NCI-H2029 treated with DMSO at 0.1 percent for 48 hours (cell line): ENCODE results near the gene DHRS2.
"Not testable (repeated sequence)": the region's sequence is repeated elsewhere in the genome, so short reads cannot be mapped to it uniquely, and the experiment has no call there.

Experiments
- DNase-seq: peaks from one replicate; lab custom pipeline; 2025; lab: John Stamatoyannopoulos, UW

DHRS2 gene, protein sequence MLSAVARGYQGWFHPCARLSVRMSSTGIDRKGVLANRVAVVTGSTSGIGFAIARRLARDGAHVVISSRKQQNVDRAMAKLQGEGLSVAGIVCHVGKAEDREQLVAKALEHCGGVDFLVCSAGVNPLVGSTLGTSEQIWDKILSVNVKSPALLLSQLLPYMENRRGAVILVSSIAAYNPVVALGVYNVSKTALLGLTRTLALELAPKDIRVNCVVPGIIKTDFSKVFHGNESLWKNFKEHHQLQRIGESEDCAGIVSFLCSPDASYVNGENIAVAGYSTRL

GRCh38 chr14:23636317-23637211 is at the start of gene DHRS2:
DHRS2 (plus strand) TSS chr14:23636364; CDS start chr14:23638865, 2,501 bp downstream.
- no peak for DNase-seq

GRCh38 chr14:23588884-23589598 is 47.1 kb upstream of the DHRS2 start:
- DNase-seq, result peak; percentile 70

DNA sequence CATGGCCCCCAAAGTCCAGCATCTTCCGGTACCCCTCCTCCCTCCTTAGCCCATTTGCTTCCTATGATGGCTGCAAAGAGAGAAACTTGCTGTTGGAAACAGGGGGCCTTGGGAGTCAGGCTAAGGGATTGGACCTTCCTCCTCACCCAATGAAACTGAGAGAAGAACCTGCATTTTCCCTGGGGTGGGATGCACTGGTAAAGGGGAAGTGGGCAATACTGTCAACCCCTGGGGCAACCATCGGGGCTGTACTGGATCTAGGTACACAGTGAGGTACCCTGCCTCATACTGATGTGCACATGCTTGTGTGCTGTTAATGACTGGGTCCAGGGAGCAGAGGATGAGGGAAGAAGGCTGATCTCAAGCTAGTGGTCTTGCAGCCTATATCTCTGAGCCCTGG is 46.6 kb upstream of the DHRS2 start:
- no peak for DNase-seq

DNA sequence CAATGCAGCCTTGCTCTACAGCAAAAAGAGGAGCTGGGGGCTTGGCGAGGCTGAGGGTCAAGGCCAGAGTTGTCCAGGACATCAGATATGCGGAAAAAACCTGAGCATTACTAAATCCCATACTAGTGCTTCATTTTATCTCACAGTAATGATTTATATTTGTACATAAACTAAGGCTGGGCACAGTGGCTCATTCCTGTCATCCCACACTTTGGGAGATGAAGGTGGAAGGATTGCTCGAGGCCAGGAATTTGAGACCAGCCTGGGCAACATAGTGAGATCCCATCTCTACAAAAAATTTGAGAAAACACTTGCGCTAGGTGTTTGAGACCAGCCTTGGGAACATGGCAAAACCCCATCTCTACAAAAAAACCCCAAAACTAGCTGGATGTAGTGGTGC is 46.0 kb upstream of the DHRS2 start:
- DNase-seq, result no peak

DNA sequence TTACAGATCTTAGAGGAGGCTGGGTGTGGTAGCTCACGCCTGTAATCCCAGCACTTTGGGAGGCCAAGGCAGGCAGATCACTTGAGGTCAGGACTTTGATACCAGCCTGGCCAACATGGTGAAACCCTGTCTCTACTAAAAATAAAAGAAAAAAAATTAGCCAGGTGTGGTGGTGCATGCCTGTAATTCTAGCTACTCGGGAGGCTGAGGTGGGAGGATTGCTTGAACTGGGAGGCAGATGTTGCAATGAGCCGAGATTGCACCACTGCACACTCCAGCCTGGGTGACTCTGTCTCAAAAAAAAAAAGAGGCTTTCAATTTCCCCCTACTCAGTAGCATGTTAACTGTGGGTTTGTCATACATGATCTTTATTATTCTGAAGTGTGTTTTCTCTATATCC is 42.0 kb upstream of the DHRS2 start:
- DNase-seq, result not testable (repeated sequence)

DNA sequence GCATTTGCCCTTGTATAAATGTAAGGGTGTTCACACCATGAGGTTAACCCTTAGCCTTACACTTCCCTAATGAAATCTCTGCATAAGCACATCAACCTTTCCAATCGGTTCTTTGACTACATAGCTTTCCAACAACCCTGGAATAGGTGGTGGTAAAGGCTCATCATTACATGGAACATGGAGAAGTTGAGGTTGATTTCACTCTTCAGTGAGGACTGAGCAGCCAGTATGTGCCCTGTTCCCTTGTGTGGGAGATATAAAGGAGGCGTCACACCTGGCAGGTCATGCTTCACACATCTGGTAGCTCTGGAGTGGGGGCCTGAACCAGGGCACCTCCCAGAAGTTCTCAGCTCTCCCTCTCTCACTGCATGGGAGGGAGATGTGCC is 35.8 kb upstream of the DHRS2 start:
- DNase-seq, result no peak

- no peak for DNase-seq
Observed at GRCh38 chr14:23600806-23601205, 35.4 kb upstream of the DHRS2 start.

DNA sequence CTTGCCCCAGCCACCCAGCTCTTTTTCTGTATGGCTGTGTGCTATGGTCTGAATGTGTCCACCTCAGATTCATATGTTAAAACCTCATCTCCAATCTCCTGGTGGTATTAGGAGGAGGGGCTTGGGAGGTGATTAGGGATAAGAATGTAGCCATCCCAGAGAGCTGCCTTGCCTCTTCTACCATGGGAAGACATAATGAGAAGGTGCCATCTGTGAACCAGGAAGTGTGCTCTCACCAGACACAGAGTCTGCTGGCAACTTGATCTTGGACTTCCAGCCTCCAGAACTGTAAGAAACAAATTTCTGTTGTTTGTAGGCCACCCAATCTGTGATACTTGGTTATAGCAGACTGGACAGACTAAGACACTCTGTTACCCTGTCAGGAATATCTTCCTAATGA is 34.7 kb upstream of the DHRS2 start:
- no peak for DNase-seq

DNA sequence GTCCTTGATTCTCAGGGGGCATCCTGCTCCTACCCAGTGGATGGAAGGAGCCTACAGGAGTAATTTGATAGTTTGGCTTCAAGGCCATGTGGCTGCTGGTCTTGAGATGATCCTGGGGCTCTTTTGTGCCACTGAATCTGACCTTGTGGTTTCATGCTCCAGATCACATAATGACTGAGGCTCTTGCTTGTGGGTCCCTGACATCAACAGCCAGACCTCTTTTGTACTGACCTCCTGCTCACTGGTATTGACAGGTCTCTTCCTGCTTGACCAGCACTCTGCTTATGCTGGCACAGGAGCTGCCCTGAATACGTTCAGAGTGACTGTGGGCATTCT is 34.4 kb upstream of the DHRS2 start:
- no peak for DNase-seq

DNA sequence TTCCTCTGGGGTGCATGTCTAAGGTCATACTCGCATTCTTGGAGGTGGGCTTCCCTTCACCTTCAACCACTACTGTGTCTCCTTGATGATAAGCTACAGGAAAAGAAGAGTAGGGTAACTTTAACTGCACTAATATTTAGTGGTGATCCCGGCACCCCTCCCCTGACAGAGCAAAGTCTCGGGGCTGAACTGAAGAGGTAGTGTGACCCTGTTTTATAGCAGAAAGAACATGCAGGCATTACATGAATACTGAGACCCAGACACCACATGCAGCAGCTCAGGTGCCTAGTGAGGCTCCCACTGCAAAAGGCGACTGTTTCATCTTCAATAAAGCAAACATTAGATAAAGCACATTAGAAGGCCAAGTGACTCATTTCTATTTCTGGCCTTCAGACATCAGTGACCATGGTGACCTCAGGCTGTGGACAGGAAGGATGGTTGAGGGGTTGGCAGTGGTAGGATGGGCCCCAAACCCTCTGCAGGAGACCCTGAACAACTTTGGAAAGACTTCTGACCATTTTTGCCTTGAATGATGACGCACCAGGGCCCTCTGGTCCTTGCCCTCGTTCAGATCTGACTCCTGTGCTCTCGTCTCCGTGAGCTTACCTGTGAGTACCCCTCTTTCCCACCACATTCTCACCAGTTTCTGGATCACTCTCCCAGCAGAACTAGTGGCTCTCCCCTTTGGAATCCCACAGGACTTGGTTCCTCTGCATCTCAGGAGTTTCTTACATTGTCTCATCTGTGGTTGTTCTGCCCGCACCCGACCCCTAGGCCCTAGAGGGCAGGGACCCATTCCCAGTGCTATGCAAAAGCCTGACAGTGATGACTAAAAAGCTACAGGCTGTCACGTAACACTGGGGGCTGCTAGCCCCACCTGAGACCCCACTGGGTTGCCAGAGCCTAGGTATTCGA is 33.7 kb upstream of the DHRS2 start:
- no peak for DNase-seq

DNA sequence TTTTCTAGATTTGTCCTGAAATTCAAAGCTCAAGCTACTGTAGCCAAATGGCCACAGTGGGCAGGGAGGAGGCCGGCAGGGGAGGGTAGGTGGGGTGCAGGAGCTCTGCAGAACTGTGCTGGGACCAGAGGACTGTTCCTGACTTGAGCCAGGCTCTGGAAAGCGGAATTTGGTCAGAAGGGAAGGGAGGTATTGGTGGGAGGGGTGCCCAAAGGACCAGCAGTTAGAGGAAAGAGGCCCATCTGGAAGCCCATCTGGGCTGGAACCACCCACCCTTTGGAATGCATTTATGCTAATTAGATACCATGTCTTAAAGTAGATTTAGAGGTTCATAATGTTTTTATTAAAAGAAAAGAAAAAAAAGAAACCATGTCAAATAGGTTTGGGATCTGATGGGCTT is 33.1 kb upstream of the DHRS2 start:
- DNase-seq, result no peak

GRCh38 chr14:23604148-23604547 is 32.0 kb upstream of the DHRS2 start:
- DNase-seq, result no peak

DNA sequence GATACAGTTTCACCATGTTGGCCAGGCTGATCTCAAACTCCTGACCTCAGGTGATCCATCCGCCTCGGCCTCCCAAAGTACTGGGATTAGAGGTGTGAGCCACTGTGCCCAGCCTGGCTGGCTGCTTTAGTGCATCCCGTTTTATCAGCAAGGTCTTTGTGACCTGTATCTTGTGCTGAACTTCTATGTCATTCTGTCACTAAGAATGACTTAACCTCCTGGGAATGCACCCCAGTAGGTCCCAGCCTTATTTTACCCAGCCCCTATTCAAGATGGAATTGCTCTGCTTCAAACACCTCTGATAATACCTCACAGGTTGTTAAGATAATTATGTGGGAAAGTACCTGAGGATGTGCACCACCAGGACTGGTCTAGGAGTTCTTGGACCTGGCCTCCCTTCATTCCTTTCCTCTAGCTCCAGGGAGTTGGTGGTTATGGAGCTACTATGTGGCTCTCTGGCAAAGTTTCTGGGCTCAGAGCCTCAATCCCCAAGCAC is 31.4 kb upstream of the DHRS2 start:
- DNase-seq, result no peak

DNA sequence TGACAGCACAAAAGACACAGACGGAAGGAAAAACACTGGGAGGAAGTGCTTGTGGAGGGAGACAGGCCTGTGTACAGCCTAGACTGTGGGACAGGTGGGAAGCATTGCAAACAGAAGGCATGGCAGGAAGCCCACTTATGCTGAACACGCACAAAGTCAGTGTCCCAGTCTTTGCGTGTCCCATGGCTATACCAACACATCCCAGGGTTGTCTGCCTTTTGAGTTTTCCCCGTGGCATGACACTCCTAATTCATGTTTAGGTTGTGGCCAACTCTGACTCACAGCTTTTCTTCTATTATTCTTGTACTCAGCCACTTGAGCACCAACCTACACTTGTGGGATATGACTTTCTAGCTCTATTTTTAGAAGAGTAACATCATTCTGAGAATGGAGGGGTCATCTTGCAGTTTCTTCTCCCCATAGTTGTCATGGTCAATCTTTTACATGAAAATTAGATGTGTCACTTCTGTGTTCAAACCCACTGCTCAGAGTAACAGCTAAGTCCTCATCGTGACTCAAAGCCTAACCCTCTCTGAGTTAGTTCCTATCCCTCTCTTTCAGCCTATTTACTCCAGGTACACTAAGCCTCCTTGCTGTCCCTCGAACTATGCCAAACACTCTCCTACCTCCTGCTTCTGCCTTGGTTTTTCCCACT is 30.1 kb upstream of the DHRS2 start:
- DNase-seq, result no peak

GRCh38 chr14:23608454-23608853 is 27.7 kb upstream of the DHRS2 start:
- DNase-seq, result no peak

GRCh38 chr14:23609001-23609400 is 27.2 kb upstream of the DHRS2 start:
- no peak for DNase-seq

DNA sequence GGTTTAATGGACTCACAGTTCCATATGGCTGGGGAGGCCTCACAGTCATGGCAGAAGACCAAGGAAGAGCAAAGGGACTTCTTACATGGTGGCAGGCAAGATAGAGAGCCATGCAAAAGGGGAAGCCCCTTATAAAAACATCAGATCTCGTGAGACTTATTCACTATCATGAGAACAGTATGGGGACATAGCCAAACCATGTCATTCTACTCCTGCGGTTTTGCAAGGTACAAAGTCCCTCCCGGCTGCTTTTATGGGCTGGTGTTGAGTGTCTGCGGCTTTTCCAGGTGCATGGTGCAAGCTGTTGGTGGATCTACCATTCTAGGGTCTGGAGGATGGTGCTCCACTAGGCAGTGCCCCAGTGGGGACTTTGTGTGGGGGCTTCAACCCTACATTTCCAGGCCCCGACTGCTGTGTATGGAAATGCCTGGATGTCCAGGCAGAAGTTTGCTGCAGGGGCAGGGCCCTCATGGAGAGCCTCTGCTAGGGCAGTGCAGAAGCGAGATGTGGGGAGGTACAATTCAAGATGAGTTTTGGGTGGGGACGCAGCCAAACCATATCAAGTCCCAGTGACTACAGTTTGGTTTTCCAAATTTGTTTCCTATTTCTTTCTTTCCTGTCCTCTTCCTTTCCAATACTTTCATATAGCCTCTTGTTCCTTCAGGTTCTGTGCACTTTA is 26.6 kb upstream of the DHRS2 start:
- DNase-seq, result not testable (repeated sequence)

GRCh38 chr14:23610090-23610814 is 25.9 kb upstream of the DHRS2 start:
- no peak for DNase-seq

DNA sequence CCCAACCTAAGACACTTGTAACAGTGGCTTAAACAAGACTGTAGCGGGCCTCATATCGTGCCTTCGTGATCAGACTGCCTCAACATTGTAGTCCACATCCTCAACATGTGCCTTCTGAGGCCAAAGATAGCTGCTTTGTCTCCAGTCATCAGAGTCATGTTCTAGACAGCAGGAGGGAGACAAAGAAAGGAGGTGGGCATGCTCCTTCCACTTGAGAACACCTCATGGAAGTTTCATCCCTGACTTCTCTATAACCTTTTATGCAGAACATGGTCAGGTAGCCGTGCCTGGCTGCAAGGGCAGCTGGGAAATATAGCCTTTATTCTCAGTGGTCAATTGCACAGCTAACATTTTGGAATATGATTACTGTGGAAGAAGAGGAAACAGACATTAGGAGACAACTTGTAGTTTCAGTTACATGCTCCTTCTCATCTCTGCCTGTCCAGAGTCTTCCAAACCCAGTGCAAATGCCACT is 25.3 kb upstream of the DHRS2 start:
- DNase-seq, result no peak

DNA sequence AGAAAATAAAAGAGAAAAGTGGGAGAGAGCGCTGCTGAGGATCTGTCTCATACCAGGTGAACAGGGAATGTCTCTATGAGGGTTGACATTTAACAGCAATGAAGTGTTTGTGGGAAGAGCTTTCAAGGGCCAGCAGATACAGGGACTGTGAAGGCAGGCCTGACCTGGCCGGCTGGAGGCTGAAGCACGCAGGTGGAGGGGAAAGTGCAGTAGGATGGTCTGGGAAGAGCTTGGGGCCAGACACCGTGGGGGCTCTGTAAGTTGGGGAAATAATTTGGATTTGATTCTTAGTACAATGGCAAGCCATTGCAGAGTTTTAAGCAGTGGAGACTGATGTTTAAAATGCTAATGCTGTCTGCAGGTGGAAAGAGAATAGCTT is 23.8 kb upstream of the DHRS2 start:
- no peak for DNase-seq
